Measurements from ENCODE around the gene RTL10. TPM values are rescaled to one million over a fixed set of nuclear protein-coding genes. Genes with fewer than 3 reads are reported as not detected.

The RTL10 gene
- polyA plus RNA-seq, 2 of the 4 experiments (the other 2 are of a cell fraction): 4.4 to 5.1 TPM

GRCh38 chr22:19815093-19815822, 39.4 kb downstream of the RTL10 start (continued):
- TF ChIP-seq SREBF2 (IDR thresholded peaks at IDR 0.05): no peak

GRCh38 chr22:19814428-19814827, 40.2 kb downstream of the RTL10 start:
- Histone ChIP-seq H3K4me1 (no peaks in the 10 kb centered on the region), H3K4me3 (no peak overlapping the region), H3K27ac (no peak overlapping the region), H3K4me2 (no peak overlapping the region), H3K9me3 (no peaks in the 10 kb centered on the region)
- ATAC-seq: no peak
- no peak for FAIRE-seq
- TF ChIP-seq REST (IDR thresholded peaks at IDR 0.05) (no peak), MAFK (IDR thresholded peaks at IDR 0.05; ENCODE audit: partially characterized antibody) (no peak)
- ChIA-PET POLR2A (no interaction called here), CTCF (interaction anchor here (0.7 to 1.5 kb wide), 2 partner anchors 14 to 35 kb away, joined by 3 read pairs; no protein-coding TSS in a partner anchor)
- WGBS (ENCODE audit: missing lambda C conversion rate): 90% methylated on average over 3 of the region's 5 CpGs
- no peak for DNase-seq (ENCODE audit: low read depth in 1 of 2, low spot score in 1 of 2)

- CTCF ChIA-PET: no interaction called here
- Histone ChIP-seq H3K9me3 (no peaks in the 10 kb centered on the region), H3K27ac (no peak overlapping the region), H3K4me3 (no peak overlapping the region), H3K4me1 (no peaks in the 10 kb centered on the region), H3K4me2 (no peak overlapping the region)
- no peak for TF ChIP-seq PHF8 (IDR thresholded peaks at IDR 0.05; ENCODE audit: borderline replicate concordance, low read depth)
- TF ChIP-seq NFE2L2 (conservative IDR thresholded peaks at IDR 0.05; ENCODE audit: low read length): no peak
- no peak for TF ChIP-seq BCL3 (IDR thresholded peaks at IDR 0.05)
- no peak for TF ChIP-seq HMGXB4 (CRISPR knock-in tag; IDR thresholded peaks at IDR 0.05; ENCODE audit: borderline replicate concordance)
- TF ChIP-seq MYC (IDR thresholded peaks at IDR 0.05; ENCODE audit: borderline replicate concordance, low read length): no peak
- TF ChIP-seq ZC3H11A (IDR thresholded peaks at IDR 0.05): no peak
- no peak for TF ChIP-seq ZFP36 (IDR thresholded peaks at IDR 0.05; ENCODE audit: borderline replicate concordance, partially characterized antibody)
- TF ChIP-seq USF2 (IDR thresholded peaks at IDR 0.05): no peak
- TF ChIP-seq ATOH8 (CRISPR knock-in tag; IDR thresholded peaks at IDR 0.05; ENCODE audit: low read depth): no peak
- no peak for TF ChIP-seq ZSCAN20 (CRISPR knock-in tag; IDR thresholded peaks at IDR 0.05)
- POLR2A ChIA-PET: no interaction called here
- no peak for ATAC-seq
- DNase-seq (ENCODE audit: low read depth in 1 of 2, low spot score in 1 of 2): no peak
- 85% methylated on average over 11 of the region's 11 CpGs for WGBS (ENCODE audit: missing lambda C conversion rate)
- no peak for FAIRE-seq
These were observed 41.8 kb downstream of the RTL10 start for GRCh38 chr22:19812910-19813309.
